Raji (cell line): Measurements from ENCODE around the gene TADA3.
A peak's percentile ranks its signal among the peaks of the same experiment; 100 is the strongest.

ENCODE experiments used
- POLR2A ChIP-seq: IDR thresholded peaks from 2 replicates; pipeline ENCODE4 v1.6.1; 2011; ENCODE audit warnings: low read depth, low read length, control low read depth; ENCODE audit not compliant: insufficient read depth

The TADA3 gene

GRCh38 chr3:9732740-9733115, 59.5 kb downstream of the TADA3 start:
- no peak for TF ChIP-seq POLR2A

DNA sequence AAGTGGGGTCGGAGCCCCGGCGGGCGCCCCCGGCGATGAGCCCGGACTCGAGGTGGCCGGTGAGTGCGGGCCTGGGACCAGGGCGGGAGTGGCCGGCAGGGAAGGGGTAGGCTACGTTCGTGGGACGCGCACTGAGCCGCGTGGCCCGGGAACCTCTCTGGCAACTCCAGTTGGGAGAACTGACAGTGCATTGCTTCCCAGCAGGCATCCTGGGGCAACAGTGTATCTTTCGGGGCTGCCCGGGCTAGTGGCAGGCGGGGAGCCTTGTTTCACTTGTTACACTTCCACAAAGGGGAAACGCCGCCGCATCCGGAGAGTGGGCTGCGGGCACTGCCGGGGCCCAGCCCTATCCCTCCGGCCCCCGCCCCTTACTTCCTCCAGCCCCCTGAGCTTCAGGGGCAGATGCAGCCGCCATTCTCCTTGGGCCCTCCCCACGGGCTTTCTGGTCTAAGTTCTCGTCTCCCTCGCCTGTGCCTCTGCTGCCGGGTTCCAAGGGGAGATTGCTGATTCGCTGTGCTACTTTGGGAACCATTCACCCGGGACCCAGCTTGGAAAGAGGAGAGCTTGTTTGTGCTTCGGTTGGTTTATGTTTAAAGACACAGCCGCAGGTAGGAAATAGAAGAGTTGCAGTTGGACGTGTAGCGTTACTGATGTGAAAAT, 60.1 kb downstream of the TADA3 start:
- no peak; the same call in 1 of the 2 replicates for TF ChIP-seq POLR2A

DNA sequence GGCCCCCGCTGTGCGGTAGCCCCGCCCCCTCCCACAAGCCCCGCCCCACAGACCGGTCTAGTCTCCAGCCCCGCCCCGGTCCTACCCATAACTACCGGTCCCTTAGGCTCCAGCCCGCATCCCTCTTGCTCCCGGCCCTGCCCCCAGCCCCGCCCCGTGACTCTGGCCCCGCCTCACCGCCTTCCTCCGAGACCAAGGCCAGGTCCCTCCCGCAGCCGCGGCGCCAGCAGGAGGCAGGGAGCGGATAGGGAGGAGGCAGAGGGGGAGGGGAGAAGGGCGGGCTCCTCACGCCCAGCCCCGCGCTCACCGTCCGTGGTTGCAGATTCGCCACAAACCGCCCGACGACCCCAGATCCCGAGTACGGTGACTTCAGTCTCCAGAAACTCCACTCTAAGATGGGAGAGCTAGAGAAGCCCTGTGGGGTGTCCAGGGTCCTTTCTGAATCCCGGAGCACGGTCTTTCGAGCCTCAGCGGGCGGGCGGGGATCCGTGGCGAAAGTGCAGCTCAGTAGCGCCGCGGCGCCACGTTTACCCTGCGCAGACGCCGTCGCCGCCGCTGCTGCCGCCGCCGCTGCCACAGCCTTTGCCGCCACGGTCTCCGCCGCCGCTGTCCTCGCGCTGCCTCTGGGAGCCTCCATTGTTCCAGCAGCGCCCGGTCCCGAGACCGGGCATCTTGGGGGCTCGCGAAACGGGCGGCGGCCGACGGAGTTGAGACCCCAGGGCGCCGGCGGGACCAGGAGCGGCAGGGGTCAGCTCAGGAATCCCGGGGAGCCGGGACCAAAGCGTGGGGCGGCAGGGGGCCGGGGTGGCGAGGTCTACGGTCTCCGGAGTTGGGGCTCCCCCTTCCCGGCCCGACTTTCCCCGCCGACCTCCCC, 60.8 kb downstream of the TADA3 start, which contains the start of gene BRPF1:
TSS of gene BRPF1 (plus strand) at position 530 of the 874 bp plus-strand sequence. CDS start 2,406 bp downstream, outside the sequence.
- peak; percentile 61 for TF ChIP-seq POLR2A

- TF ChIP-seq POLR2A, result no peak
These were observed 61.5 kb downstream of the TADA3 start for GRCh38 chr3:9730657-9731205.
